HFFc6 (cell line): ENCODE measurements around the gene NAV2. TPM values are rescaled to one million over a fixed set of nuclear protein-coding genes. Genes with fewer than 3 reads are reported as not detected.

ENCODE experiments used
- DNase-seq: peaks from one replicate; pipeline ENCODE4 v3.0.0-alpha.2; 2018
- H3K27ac Mint-ChIP-seq: 2 replicates; pipeline ENCODE4 v1.8.0; 2020; ENCODE audit warnings: mild to moderate bottlenecking, mixed read lengths
- H3K27me3 Mint-ChIP-seq: 2 replicates; pipeline ENCODE4 v1.8.0; 2021; ENCODE audit warnings: mild to moderate bottlenecking, moderate library complexity, mixed read lengths; ENCODE audit not compliant: insufficient read depth
- H3K36me3 Mint-ChIP-seq: 2 replicates; pipeline ENCODE4 v1.8.0; 2021; ENCODE audit warnings: low read depth, mixed read lengths
- H3K4me1 Mint-ChIP-seq: 2 replicates; pipeline ENCODE4 v1.8.0; 2020; ENCODE audit warnings: low read depth, mixed read lengths
- H3K4me3 Mint-ChIP-seq: 2 replicates; pipeline ENCODE4 v1.8.0; 2020; ENCODE audit warnings: mild to moderate bottlenecking, moderate library complexity, mixed read lengths
- H3K9me3 Mint-ChIP-seq: 2 replicates; pipeline ENCODE4 v1.8.0; 2020; ENCODE audit warnings: mild to moderate bottlenecking, mixed read lengths
- CTCF ChIP-seq: fragments of 200-600 bp; sonication (generic); IDR thresholded peaks from 2 replicates; pipeline ENCODE4 v1.5.0; 2021; ENCODE audit warnings: antibody characterized with exemption, mild to moderate bottlenecking
- total RNA-seq, 6 experiments: library from RNA; stranded (reverse); fragmentation: NEBNext Ultra II Directional; extraction: Animal tissue kit (Norgen Biotek cat#: 25700); gene quantifications; 2 replicates in 1 of 6; 3 replicates in 5 of 6; pipeline ENCODE4 v1.2.3, GENCODE V29; 2021

The NAV2 gene
- total RNA-seq, 6 experiments from 2014 or later, result 12.4 to 34.9 (median 31.8) TPM

GRCh38 chr11:19696904-19697303 lies 15.7 kb upstream of the NAV2 start:
- TF ChIP-seq CTCF, result no peak
- no peak overlapping the region for H3K27ac Mint-ChIP-seq

GRCh38 chr11:19697721-19698121 lies 14.9 kb upstream of the NAV2 start:
- Mint-ChIP-seq H3K9me3 (no peaks in the 10 kb centered on the region), H3K27ac (no peak overlapping the region), H3K4me1 (no peaks in the 10 kb centered on the region; the same call in 1 of the 2 replicates)

More at GRCh38 chr11:19696904-19697303, 15.7 kb upstream of the NAV2 start:
- no peaks in the 10 kb centered on the region for H3K9me3 Mint-ChIP-seq
- H3K27me3 Mint-ChIP-seq, result peaks cover 8% of the 10 kb centered on the region; the same call in 1 of the 2 replicates
- DNase-seq, result no peak
- no peaks in the 10 kb centered on the region; the same call in 1 of the 2 replicates for H3K4me1 Mint-ChIP-seq
- no peaks in the 10 kb centered on the region; the same call in 1 of the 2 replicates for H3K36me3 Mint-ChIP-seq
- no peak overlapping the region for H3K4me3 Mint-ChIP-seq

GRCh38 chr11:19698493-19699292 lies 13.9 kb upstream of the NAV2 start:
- no peak for TF ChIP-seq CTCF
- peaks cover 9% of the 10 kb centered on the region for H3K4me1 Mint-ChIP-seq
- H3K27ac Mint-ChIP-seq, result no peak overlapping the region
- no peak for DNase-seq
- no peak overlapping the region for H3K4me3 Mint-ChIP-seq
- H3K36me3 Mint-ChIP-seq, result no peaks in the 10 kb centered on the region; the same call in 1 of the 2 replicates
- peaks cover 8% of the 10 kb centered on the region; the same call in 1 of the 2 replicates for H3K27me3 Mint-ChIP-seq
- H3K9me3 Mint-ChIP-seq, result no peaks in the 10 kb centered on the region

More at GRCh38 chr11:19697721-19698121, 14.9 kb upstream of the NAV2 start:
- Mint-ChIP-seq H3K4me3 (no peak overlapping the region), H3K27me3 (peaks cover 8% of the 10 kb centered on the region; the same call in 1 of the 2 replicates), H3K36me3 (no peaks in the 10 kb centered on the region; the same call in 1 of the 2 replicates)
- no peak for DNase-seq
- no peak for TF ChIP-seq CTCF

DNA sequence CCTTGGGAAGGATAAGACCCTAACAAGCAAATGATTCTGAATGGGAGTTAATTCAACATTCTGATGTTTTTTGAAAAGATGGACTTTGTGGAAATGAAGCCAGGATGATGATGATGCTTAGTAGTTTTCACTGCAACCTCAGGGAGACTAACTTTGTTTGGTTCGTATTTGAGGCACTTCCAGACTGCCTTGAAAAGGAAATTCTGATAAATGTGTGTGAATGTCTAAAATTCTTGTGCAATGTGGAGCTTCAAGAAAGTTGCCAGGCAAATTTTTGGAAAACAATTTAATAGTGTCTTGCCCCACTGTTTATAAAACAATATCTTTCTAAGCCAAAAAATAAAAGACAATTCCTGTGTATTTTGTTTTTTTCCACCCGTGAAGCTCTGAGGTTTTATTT lies 11.2 kb upstream of the NAV2 start:
- Mint-ChIP-seq H3K36me3 (no peaks in the 10 kb centered on the region; the same call in 1 of the 2 replicates), H3K4me3 (no peak overlapping the region), H3K9me3 (no peaks in the 10 kb centered on the region), H3K4me1 (peaks cover 33% of the 10 kb centered on the region), H3K27ac (no peak overlapping the region), H3K27me3 (peaks cover 5% of the 10 kb centered on the region; the same call in 1 of the 2 replicates)
- no peak for TF ChIP-seq CTCF
- no peak for DNase-seq

- H3K27ac Mint-ChIP-seq, result no peak overlapping the region
- no peak overlapping the region for H3K4me3 Mint-ChIP-seq
- peaks cover 5% of the 10 kb centered on the region; the same call in 1 of the 2 replicates for H3K27me3 Mint-ChIP-seq
- H3K4me1 Mint-ChIP-seq, result peaks cover 36% of the 10 kb centered on the region
- no peak for TF ChIP-seq CTCF
- H3K9me3 Mint-ChIP-seq, result no peaks in the 10 kb centered on the region
- H3K36me3 Mint-ChIP-seq, result no peaks in the 10 kb centered on the region
- no peak for DNase-seq
Measured at GRCh38 chr11:19702620-19703019, 10.0 kb upstream of the NAV2 start.
